ENCODE results near the gene CX3CR1. TPM values are rescaled to one million over a fixed set of nuclear protein-coding genes. Genes with fewer than 3 reads are reported as not detected.
"Not testable (repeated sequence)": the region's sequence is repeated elsewhere in the genome, so short reads cannot be mapped to it uniquely, and the experiment has no call there.

CX3CR1 gene
- total RNA-seq, 1 donor from 2014 or later, result 0.32 TPM

GRCh38 chr3:39323494-39323893 lies 43.7 kb upstream of the CX3CR1 start:
- H3K27me3 ChIP-seq (ENCODE audit: insufficient read depth, low read length), result no peaks in the 10 kb centered on the region
- H3K9me3 ChIP-seq (ENCODE audit: insufficient read depth, low read depth, low read length), result no peaks in the 10 kb centered on the region
- H3K4me1 Mint-ChIP-seq (ENCODE audit: low read depth, unreplicated experiment), result no peaks in the 10 kb centered on the region
- no peaks in the 10 kb centered on the region for H3K36me3 ChIP-seq (ENCODE audit: insufficient read depth, low read length)
- no peak for DNase-seq (ENCODE audit: low read depth)
- H3K27me3 Mint-ChIP-seq (ENCODE audit: low read depth, unreplicated experiment), result peaks cover 2% of the 10 kb centered on the region
- no peaks in the 10 kb centered on the region for H4K20me1 ChIP-seq (ENCODE audit: insufficient read depth, low read length)
- no peak overlapping the region for H3K4me3 Mint-ChIP-seq (ENCODE audit: unreplicated experiment)
- H3K4me1 ChIP-seq (ENCODE audit: insufficient read depth, low read length), result no peaks in the 10 kb centered on the region
- no peaks in the 10 kb centered on the region for H3K79me2 ChIP-seq (ENCODE audit: insufficient read depth, low read length)
- TF ChIP-seq CTCF (IDR thresholded peaks at IDR 0.05; ENCODE audit: insufficient read depth, low read depth, low read length) (no peak), EZH2 (IDR thresholded peaks at IDR 0.05; ENCODE audit: insufficient read depth, low read length) (no peak)
- H3K27ac ChIP-seq (ENCODE audit: low read depth, low read length), result no peak overlapping the region
- no peaks in the 10 kb centered on the region for H3K9me3 Mint-ChIP-seq (ENCODE audit: unreplicated experiment)
- no peak overlapping the region for H3K4me2 ChIP-seq (ENCODE audit: low read length)
- no peak overlapping the region for H2AFZ ChIP-seq (ENCODE audit: low read depth, low read length)
- H3K36me3 Mint-ChIP-seq (ENCODE audit: low read depth, unreplicated experiment), result no peaks in the 10 kb centered on the region
- no peak for FAIRE-seq
- no peak overlapping the region for H3K27ac Mint-ChIP-seq (ENCODE audit: unreplicated experiment)
- H3K9ac ChIP-seq (ENCODE audit: low read length), result no peak overlapping the region
- H3K4me3 ChIP-seq (ENCODE audit: insufficient read depth, low read depth, low read length), result no peak overlapping the region

- Histone ChIP-seq H3K9ac (ENCODE audit: low read length) (no peak overlapping the region), H3K27me3 (ENCODE audit: insufficient read depth, low read length) (no peaks in the 10 kb centered on the region), H3K27ac (ENCODE audit: low read depth, low read length) (no peak overlapping the region), H3K36me3 (ENCODE audit: insufficient read depth, low read length) (no peaks in the 10 kb centered on the region), H4K20me1 (ENCODE audit: insufficient read depth, low read length) (no peaks in the 10 kb centered on the region), H3K4me1 (ENCODE audit: insufficient read depth, low read length) (no peaks in the 10 kb centered on the region), H3K79me2 (ENCODE audit: insufficient read depth, low read length) (no peaks in the 10 kb centered on the region), H3K9me3 (ENCODE audit: insufficient read depth, low read depth, low read length) (no peaks in the 10 kb centered on the region), H3K4me3 (ENCODE audit: insufficient read depth, low read depth, low read length) (no peak overlapping the region), H2AFZ (ENCODE audit: low read depth, low read length) (no peak overlapping the region), H3K4me2 (ENCODE audit: low read length) (no peak overlapping the region)
- Mint-ChIP-seq H3K27me3 (ENCODE audit: low read depth, unreplicated experiment) (peaks cover 2% of the 10 kb centered on the region), H3K36me3 (ENCODE audit: low read depth, unreplicated experiment) (no peaks in the 10 kb centered on the region), H3K27ac (ENCODE audit: unreplicated experiment) (no peak overlapping the region), H3K4me1 (ENCODE audit: low read depth, unreplicated experiment) (no peaks in the 10 kb centered on the region), H3K4me3 (ENCODE audit: unreplicated experiment) (no peak overlapping the region), H3K9me3 (ENCODE audit: unreplicated experiment) (no peaks in the 10 kb centered on the region)
- DNase-seq (ENCODE audit: low read depth), result no peak
- TF ChIP-seq CTCF (IDR thresholded peaks at IDR 0.05; ENCODE audit: insufficient read depth, low read depth, low read length) (no peak), EZH2 (IDR thresholded peaks at IDR 0.05; ENCODE audit: insufficient read depth, low read length) (no peak)
- FAIRE-seq, result no peak
These were observed 43.1 kb upstream of the CX3CR1 start for GRCh38 chr3:39322936-39323335.

- not testable (repeated sequence) for H3K4me1 Mint-ChIP-seq (ENCODE audit: low read depth, unreplicated experiment); H3K4me3 Mint-ChIP-seq (ENCODE audit: unreplicated experiment)
These were observed 42.4 kb upstream of the CX3CR1 start for GRCh38 chr3:39322209-39322715.

GRCh38 chr3:39321574-39321983 lies 41.7 kb upstream of the CX3CR1 start:
- H3K27me3 Mint-ChIP-seq (ENCODE audit: low read depth, unreplicated experiment); H4K20me1 ChIP-seq (ENCODE audit: insufficient read depth, low read length); H3K27ac ChIP-seq (ENCODE audit: low read depth, low read length); H2AFZ ChIP-seq (ENCODE audit: low read depth, low read length); H3K4me1 Mint-ChIP-seq (ENCODE audit: low read depth, unreplicated experiment); H3K9me3 Mint-ChIP-seq (ENCODE audit: unreplicated experiment); H3K36me3 Mint-ChIP-seq (ENCODE audit: low read depth, unreplicated experiment); H3K79me2 ChIP-seq (ENCODE audit: insufficient read depth, low read length); FAIRE-seq; H3K4me3 ChIP-seq (ENCODE audit: insufficient read depth, low read depth, low read length); H3K4me2 ChIP-seq (ENCODE audit: low read length); H3K4me1 ChIP-seq (ENCODE audit: insufficient read depth, low read length); H3K36me3 ChIP-seq (ENCODE audit: insufficient read depth, low read length); H3K27me3 ChIP-seq (ENCODE audit: insufficient read depth, low read length); H3K9ac ChIP-seq (ENCODE audit: low read length); H3K4me3 Mint-ChIP-seq (ENCODE audit: unreplicated experiment); H3K27ac Mint-ChIP-seq (ENCODE audit: unreplicated experiment); DNase-seq (ENCODE audit: low read depth); H3K9me3 ChIP-seq (ENCODE audit: insufficient read depth, low read depth, low read length): not testable (repeated sequence)

More at GRCh38 chr3:39322209-39322715, 42.4 kb upstream of the CX3CR1 start:
- FAIRE-seq; H3K4me2 ChIP-seq (ENCODE audit: low read length); H3K36me3 Mint-ChIP-seq (ENCODE audit: low read depth, unreplicated experiment); H3K9me3 ChIP-seq (ENCODE audit: insufficient read depth, low read depth, low read length); H3K9me3 Mint-ChIP-seq (ENCODE audit: unreplicated experiment); DNase-seq (ENCODE audit: low read depth); H3K4me3 ChIP-seq (ENCODE audit: insufficient read depth, low read depth, low read length); H4K20me1 ChIP-seq (ENCODE audit: insufficient read depth, low read length); H3K79me2 ChIP-seq (ENCODE audit: insufficient read depth, low read length); H3K27me3 ChIP-seq (ENCODE audit: insufficient read depth, low read length); H3K4me1 ChIP-seq (ENCODE audit: insufficient read depth, low read length); H3K27me3 Mint-ChIP-seq (ENCODE audit: low read depth, unreplicated experiment); H3K27ac Mint-ChIP-seq (ENCODE audit: unreplicated experiment); H2AFZ ChIP-seq (ENCODE audit: low read depth, low read length); H3K27ac ChIP-seq (ENCODE audit: low read depth, low read length); H3K36me3 ChIP-seq (ENCODE audit: insufficient read depth, low read length); H3K9ac ChIP-seq (ENCODE audit: low read length): not testable (repeated sequence)

All from astrocyte (in vitro differentiated cells and primary cell).